Anterior cingulate cortex (tissue), 58 donors: ENCODE results near the gene EZR.
"Not testable (repeated sequence)": the region's sequence is repeated elsewhere in the genome, so short reads cannot be mapped to it uniquely, and the experiment has no call there.

Experiments
- DNase-seq, 58 donors: peaks; one replicate each; lab custom pipeline; 2025; lab: John Stamatoyannopoulos, UW

EZR gene

GRCh38 chr6:158843751-158844683, 24.8 kb upstream of the EZR start:
- DNase-seq, result no peak

DNA sequence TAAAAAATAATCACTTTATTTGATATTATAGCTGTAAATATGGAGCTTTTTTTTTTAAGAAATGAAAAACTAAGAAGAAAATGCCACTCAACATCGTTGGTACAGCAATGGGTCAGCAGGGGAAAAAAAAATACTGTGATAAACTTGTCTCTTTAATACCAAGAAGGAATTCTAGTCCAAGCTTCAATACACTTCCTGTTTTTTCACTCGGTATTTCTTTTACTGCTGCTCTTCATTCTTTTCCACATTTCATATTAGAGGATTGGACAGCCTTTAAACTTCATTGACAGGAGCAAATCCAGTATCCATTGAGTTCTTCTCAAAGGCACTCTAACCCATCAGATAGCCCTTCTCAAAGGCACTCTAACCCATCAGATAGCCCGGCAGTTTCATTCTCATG, 22.2 kb upstream of the EZR start:
- DNase-seq, result no peak

- no peak for DNase-seq
These were observed 21.3 kb upstream of the EZR start for GRCh38 chr6:158840465-158840864.

DNA sequence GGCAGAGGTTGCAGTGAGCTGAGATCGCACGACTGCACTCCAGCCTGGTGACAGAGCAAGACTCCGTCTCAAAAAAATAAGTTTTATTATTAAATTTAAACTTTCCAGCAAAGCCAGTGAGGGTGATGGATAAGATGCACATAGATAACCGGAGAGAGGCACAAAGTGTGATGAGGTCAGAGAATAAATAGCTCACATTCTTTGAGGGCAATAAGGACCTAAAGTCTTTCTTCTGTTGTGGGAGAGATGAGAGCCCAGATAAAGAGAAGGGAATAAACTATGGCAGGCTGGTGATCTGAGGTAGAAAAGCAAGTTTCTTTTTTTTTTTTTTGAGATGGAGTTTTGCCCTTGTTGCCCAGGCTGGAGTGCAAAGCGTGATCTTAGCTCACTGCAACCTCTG, 20.6 kb upstream of the EZR start:
- no peak for DNase-seq

DNA sequence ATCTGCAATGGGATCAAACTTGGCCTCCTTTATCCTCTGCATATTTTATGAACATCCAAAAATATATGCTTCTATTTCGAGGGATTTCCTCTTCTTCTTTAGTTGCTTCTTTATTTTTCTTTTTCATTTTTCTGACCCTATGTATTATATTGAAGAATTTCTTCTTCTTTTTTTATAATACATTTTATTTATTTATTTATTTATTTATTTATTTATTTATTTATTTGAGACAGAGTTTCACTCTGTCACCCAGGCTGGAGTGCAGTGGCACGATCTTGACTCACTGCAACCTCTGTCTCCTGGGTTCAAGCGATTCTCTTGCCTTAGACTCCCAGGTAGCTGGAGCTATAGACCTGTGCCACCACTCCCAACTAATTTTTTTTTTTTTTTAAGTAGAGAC, 19.6 kb upstream of the EZR start:
- DNase-seq, result not testable (repeated sequence)

DNA sequence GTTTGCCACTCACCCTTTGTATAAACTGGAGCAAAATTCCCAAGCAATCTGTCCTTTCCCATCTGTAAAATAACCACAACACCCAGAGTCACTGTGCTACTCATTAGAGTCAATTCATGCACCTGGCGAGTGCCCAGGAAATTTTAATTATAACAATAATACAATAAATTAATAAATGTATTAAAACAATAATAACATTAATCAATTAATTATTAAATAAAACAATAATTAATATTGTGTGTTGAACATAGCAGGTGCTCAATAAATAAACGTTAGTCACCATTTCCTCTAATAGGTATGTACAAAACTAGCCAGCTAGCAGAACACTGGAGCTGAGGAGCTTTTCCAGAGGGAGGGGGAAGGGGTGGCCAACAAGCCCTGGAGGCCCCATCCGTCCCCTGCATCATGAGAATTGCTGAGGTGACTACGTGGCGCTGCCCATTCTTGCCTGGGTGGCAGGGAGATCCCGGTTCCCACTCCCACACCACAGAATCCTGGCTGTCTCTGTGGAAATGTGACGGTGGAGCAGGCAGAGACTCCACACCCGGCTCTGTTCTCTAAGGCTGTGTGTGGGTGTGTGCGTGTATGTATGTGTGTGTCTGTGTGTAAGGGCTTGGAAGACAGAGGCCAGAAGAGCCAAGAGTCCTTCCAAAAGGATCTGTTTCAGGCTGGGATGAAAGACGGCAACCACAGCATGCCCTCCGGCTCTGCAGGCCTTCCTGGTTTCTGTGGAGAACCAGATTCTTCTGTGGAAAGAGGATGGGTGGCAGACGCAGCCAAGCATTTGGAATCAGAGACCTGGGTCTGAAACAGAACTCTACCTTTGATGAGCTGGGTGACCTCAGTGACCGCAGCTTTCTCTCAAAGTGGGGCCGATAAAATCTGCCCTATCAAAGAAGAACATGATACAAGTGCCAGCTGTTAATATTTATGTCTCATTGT, 18.8 kb upstream of the EZR start:
- DNase-seq, result peak in 13 of 58 donors; percentile 4 to 33 (median 16)

DNA sequence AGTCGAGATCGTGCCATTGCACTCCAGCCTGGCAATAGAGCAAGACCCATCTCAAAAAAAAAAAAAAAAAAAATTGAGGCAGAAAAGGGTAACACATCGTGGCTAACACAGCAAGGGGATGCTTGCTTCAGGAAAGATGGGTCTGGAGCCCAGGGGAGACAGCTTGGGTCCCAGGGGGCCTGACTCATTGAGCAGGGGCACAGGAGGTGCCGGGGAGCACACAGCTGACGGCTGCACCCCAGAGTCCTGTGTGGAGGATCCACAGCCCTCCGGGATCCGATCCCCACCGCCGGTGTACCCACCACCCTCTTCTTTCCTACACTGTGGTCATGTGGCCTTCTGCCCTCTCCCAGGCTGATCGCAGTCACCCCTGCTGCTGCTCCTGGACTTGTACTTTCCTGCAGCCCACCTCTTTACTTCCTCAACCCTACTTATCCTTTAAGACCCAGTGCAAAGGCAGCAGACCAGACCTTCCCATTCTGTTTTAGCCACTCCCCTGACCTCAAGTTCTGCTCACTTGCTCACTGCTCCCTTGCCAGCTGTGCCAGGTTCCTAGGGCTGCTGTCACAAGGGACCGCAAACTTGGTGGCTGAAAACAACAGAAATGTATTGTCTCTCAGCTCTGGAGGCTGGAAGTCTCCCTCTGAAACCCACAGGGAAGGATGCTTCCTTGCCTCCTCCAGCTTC, 17.6 kb upstream of the EZR start:
- no peak for DNase-seq

GRCh38 chr6:158835616-158836221, 16.6 kb upstream of the EZR start:
- DNase-seq, result no peak

DNA sequence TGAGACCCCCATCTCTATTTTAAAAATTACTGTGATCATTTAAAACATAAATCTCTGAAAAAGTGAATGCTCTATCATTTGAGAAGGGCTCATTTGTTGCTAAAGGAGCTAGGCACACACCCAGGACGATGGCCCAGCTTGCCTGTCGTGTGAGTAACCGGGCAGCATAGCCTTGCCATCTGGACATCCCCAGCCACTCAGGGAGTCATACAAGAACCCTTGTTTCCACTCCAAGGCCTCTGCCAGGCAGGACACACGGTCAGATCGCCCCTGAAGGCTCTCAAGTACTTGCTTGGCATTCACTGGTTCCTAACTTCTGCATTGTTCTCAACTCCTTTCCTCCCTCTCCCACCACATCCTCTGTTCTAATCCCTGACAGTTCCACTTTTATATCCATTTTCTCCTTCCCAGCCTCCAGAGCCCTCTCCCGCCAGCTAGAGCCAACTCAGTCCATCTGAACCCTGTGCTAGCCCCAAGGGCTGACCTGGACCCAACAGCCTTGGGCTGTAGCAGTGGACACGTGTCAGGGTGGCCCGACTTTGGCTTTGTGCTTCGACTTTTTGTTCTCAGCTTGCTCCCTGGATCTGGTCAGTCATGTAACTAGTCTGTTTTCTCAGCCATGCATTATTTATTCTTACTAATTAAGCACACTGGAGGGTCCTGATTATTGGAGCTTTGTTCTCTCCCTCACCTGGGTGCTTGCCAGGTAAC, 15.7 kb upstream of the EZR start:
- no peak for DNase-seq

GRCh38 chr6:158832807-158833206, 13.6 kb upstream of the EZR start:
- DNase-seq, result not testable (repeated sequence)

DNA sequence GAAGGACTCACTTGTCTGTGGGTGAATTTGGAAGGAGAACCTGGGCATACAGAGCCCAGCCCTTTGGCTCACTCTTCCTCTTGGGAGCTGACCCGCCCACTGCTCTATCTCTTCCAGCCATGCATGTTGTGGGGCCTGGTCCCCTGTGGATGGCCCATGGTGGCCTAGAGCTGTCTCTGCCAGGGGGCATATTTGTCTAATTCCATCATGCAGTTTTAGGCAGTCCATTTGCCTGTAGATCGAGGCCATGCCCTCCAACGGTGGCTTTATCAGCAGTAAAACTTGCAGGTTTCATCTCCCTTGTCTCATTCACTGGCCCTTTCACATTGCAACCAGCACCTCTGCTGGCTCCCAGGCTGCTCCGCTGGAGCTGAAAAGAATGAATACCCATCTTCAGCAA, 12.9 kb upstream of the EZR start:
- no peak for DNase-seq

GRCh38 chr6:158831571-158831970, 12.4 kb upstream of the EZR start:
- DNase-seq, result no peak

- no peak for DNase-seq
These were observed 11.6 kb upstream of the EZR start for GRCh38 chr6:158830736-158831135.

GRCh38 chr6:158828807-158829206, 9.6 kb upstream of the EZR start:
- DNase-seq, result no peak

DNA sequence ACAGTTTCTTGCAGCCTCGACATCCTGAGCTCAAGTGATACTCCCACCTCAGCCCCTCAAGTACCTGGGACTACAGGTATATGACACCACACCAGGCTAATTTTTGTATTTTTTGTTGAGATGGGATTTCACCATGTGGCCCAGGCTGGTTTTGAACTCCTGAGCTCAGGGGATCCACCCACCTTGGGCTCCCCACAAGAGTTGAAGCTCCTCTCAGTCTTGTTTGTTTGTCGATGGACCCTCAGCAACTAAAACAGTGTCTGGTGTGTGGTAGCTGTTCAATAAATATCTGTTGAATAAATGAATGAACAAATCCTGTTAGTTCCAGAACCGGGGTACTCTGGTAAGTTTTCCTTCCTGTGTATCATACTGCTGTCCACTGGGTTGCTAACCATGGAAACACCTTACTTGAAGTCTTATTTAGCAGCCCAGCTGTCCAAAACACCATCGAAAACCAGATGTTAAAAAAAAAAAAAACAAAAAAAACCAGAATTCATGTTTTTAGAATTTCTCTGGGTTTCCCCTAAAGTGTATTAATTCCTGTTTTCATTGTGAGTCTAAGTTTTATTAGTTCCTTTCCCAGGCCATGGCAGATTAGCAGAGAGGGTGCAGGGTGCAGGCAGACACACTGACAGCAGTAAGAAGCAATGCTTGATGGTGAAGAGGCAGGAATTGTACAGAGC, 7.8 kb upstream of the EZR start:
- DNase-seq, result no peak

- DNase-seq, result no peak
These were observed 6.8 kb upstream of the EZR start for GRCh38 chr6:158825951-158826306.

- DNase-seq, result no peak
These were observed 6.1 kb upstream of the EZR start for GRCh38 chr6:158825038-158825950.

- not testable (repeated sequence) for DNase-seq
These were observed 4.4 kb upstream of the EZR start for GRCh38 chr6:158823616-158824015.
